Activated naive CD4-positive, alpha-beta T cell treated with Interleukin-2 at 50 U/mL for 16 hours (primary cell): ENCODE results near the gene MSH5.
"Not testable (repeated sequence)": the region's sequence is repeated elsewhere in the genome, so short reads cannot be mapped to it uniquely, and the experiment has no call there.

ENCODE experiments used
- DNase-seq: peaks from one replicate; pipeline ENCODE4 v3.0.0-alpha.2; 2020

Gene MSH5

GRCh38 chr6:31808599-31808998, 68.8 kb downstream of the MSH5 start:
- not testable (repeated sequence) for DNase-seq

- DNase-seq = no peak
Measured at GRCh38 chr6:31811645-31812044, 71.8 kb downstream of the MSH5 start.
